Peyer's patch (tissue), 4 donors: Measurements from ENCODE around the gene SCML1. TPM values are rescaled to one million over a fixed set of nuclear protein-coding genes. Genes with fewer than 3 reads are reported as not detected.

Experiments
- DNase-seq, 3 donors: peaks; one replicate each; pipeline ENCODE4 v3.0.0-alpha.2; 2017 to 2019
- H3K27ac ChIP-seq, 4 donors: fragments of 200-600 bp; sonication (generic); one replicate each; pipeline ENCODE4 v1.5.1; 2016 to 2019
- H3K27me3 ChIP-seq, 2 donors: fragments of 200-600 bp; sonication (generic); one replicate each; pipeline ENCODE4 v1.5.1; 2019
- H3K36me3 ChIP-seq, 3 donors: fragments of 200-600 bp; sonication (generic); one replicate each; pipeline ENCODE4 v1.5.1; 2016 to 2019
- H3K4me1 ChIP-seq, 4 donors: fragments of 200-600 bp; sonication (generic); one replicate each; pipeline ENCODE4 v1.5.1; 2016 to 2019
- H3K4me3 ChIP-seq, 4 donors: fragments of 200-600 bp; sonication (generic); 1 replicate in 3 of 4; 2 replicates in 1 of 4; pipeline ENCODE4 v1.5.1; 2016 to 2019; ENCODE audit warnings: mild to moderate bottlenecking in 1 of 4
- H3K9me3 ChIP-seq, 4 donors: fragments of 200-600 bp; sonication (generic); one replicate each; pipeline ENCODE4 v1.5.1; 2016 to 2019; ENCODE audit warnings: mild to moderate bottlenecking in 1 of 4
- POLR2A ChIP-seq, 2 donors: fragments of 450-650 bp; IDR thresholded peaks; one replicate each; pipeline ENCODE4 v1.5.1; 2017; ENCODE audit warnings: antibody characterized with exemption in 2 of 2, mild to moderate bottlenecking in 2 of 2, moderate library complexity in 2 of 2
- total RNA-seq, 4 donors: library from RNA; depleted of rRNA; stranded (reverse); fragments of >200 nt; gene quantifications; one replicate each; pipeline ENCODE4 v1.1.0, GENCODE V29; 2016
- TF ChIP-seq, protein P1 (sequence below), 6 experiments: fragments of 450-650 bp in 4 of 6; fragments of 200-600 bp in 2 of 6; sonication (generic) in 1 of 6; IDR thresholded peaks; one replicate each; pipeline ENCODE4 v1.5.1; 2017 to 2019; ENCODE audit warnings: antibody characterized with exemption in 6 of 6, mild to moderate bottlenecking in 3 of 6, moderate library complexity in 1 of 6

Gene SCML1
- total RNA-seq, 4 donors from 2014 or later: 14.0 to 20.6 (median 18.7) TPM

- no peak for DNase-seq
- Histone ChIP-seq H3K27ac (no peak overlapping the region), H3K4me3 (no peak overlapping the region), H3K27me3 (no peaks in the 10 kb centered on the region), H3K9me3 (no peaks in the 10 kb centered on the region), H3K4me1 (no peaks in the 10 kb centered on the region), H3K36me3 (no peaks in the 10 kb centered on the region)
- TF ChIP-seq POLR2A (IDR thresholded peaks at IDR 0.05): no peak
- TF ChIP-seq, protein P1, sequence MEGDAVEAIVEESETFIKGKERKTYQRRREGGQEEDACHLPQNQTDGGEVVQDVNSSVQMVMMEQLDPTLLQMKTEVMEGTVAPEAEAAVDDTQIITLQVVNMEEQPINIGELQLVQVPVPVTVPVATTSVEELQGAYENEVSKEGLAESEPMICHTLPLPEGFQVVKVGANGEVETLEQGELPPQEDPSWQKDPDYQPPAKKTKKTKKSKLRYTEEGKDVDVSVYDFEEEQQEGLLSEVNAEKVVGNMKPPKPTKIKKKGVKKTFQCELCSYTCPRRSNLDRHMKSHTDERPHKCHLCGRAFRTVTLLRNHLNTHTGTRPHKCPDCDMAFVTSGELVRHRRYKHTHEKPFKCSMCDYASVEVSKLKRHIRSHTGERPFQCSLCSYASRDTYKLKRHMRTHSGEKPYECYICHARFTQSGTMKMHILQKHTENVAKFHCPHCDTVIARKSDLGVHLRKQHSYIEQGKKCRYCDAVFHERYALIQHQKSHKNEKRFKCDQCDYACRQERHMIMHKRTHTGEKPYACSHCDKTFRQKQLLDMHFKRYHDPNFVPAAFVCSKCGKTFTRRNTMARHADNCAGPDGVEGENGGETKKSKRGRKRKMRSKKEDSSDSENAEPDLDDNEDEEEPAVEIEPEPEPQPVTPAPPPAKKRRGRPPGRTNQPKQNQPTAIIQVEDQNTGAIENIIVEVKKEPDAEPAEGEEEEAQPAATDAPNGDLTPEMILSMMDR (IDR thresholded peaks at IDR 0.05): no peak
These were observed 55.5 kb downstream of the SCML1 start for GRCh38 chrX:17792826-17793225.

GRCh38 chrX:17798921-17799320 lies 61.6 kb downstream of the SCML1 start:
- Histone ChIP-seq H3K4me1 (no peaks in the 10 kb centered on the region), H3K36me3 (no peaks in the 10 kb centered on the region), H3K27me3 (no peaks in the 10 kb centered on the region), H3K27ac (no peak overlapping the region), H3K9me3 (no peaks in the 10 kb centered on the region), H3K4me3 (no peak overlapping the region)
- DNase-seq: no peak
- no peak for TF ChIP-seq POLR2A (IDR thresholded peaks at IDR 0.05)
- TF ChIP-seq, protein P1 (IDR thresholded peaks at IDR 0.05): no peak

- no peaks in the 10 kb centered on the region for H3K27me3 ChIP-seq
- no peak for DNase-seq
- H3K36me3 ChIP-seq: no peaks in the 10 kb centered on the region
- no peak for TF ChIP-seq POLR2A (IDR thresholded peaks at IDR 0.05)
- TF ChIP-seq, protein P1 (IDR thresholded peaks at IDR 0.05): no peak
- no peak overlapping the region for H3K27ac ChIP-seq
- H3K4me1 ChIP-seq: no peaks in the 10 kb centered on the region
- no peaks in the 10 kb centered on the region for H3K9me3 ChIP-seq
- no peak overlapping the region for H3K4me3 ChIP-seq
These were observed 64.1 kb downstream of the SCML1 start for GRCh38 chrX:17801431-17801830.

- no peak for TF ChIP-seq POLR2A (IDR thresholded peaks at IDR 0.05)
- TF ChIP-seq, protein P1 (IDR thresholded peaks at IDR 0.05): no peak
- no peak overlapping the region for H3K27ac ChIP-seq
- H3K4me3 ChIP-seq: no peak overlapping the region
- H3K36me3 ChIP-seq: no peaks in the 10 kb centered on the region
- H3K9me3 ChIP-seq: no peaks in the 10 kb centered on the region
- no peak for DNase-seq
- H3K4me1 ChIP-seq: no peaks in the 10 kb centered on the region
- no peaks in the 10 kb centered on the region for H3K27me3 ChIP-seq
These were observed 65.5 kb downstream of the SCML1 start for GRCh38 chrX:17802756-17803155.

- H3K36me3 ChIP-seq: no peaks in the 10 kb centered on the region
- DNase-seq: no peak
- H3K4me3 ChIP-seq: no peak overlapping the region
- H3K9me3 ChIP-seq: no peaks in the 10 kb centered on the region
- TF ChIP-seq POLR2A (IDR thresholded peaks at IDR 0.05): no peak
- TF ChIP-seq, protein P1 (IDR thresholded peaks at IDR 0.05): no peak
- H3K27me3 ChIP-seq: no peaks in the 10 kb centered on the region
- no peaks in the 10 kb centered on the region for H3K4me1 ChIP-seq
- H3K27ac ChIP-seq: no peak overlapping the region
These were observed 66.2 kb downstream of the SCML1 start for GRCh38 chrX:17803449-17803848.

Other genes with a start within 250 kb of the SCML1 start
- 10 to 100 TPM in 2 of 4 donors, 1 to 10 TPM in 2; 5.4 to 25.6 (median 9.9) TPM for gene RAI2, start 123.8 kb downstream of the SCML1 start, total RNA-seq